ENCODE measurements around the gene DKK3.

DNA sequence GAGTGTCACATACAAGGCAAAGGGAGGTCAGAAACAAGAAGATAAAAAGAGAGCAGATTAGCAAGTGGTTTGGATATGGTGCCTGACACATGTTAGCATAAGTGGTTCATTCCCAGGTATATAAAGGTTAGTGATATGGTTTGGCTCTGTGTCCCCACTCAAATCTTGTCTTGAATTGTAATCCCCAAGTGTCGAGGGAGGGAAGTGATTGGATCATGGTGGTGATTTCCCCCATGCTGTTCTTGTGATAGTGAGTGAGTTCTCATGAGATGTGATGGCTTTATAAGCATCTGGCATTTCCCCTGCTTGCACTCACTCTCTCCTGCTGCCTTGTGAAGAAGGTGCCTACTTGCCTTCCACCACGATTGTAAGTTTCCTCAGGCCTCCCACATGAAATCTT, 12.1 kb upstream of the DKK3 start:
- TF ChIP-seq POLR2A (IDR thresholded peaks at IDR 0.05; ENCODE audit: low read length): no peak
- TF ChIP-seq GATA1 (IDR thresholded peaks at IDR 0.05; ENCODE audit: low read depth, low read length): no peak
